Heart left ventricle (tissue), 13 donors: ENCODE measurements around the gene CYTH1.

Source experiments
- POLR2A ChIP-seq, 2 donors: fragments of 450-650 bp; IDR thresholded peaks; one replicate each; pipeline ENCODE4 v1.6.1; 2017; ENCODE audit warnings: antibody characterized with exemption in 2 of 2, mild to moderate bottlenecking in 2 of 2, moderate library complexity in 2 of 2
- TF ChIP-seq, protein P1 (sequence below), 12 donors: fragments of 200-600 bp; sonication (generic) in 4 of 12; IDR thresholded peaks; one replicate each; pipeline versions ENCODE4 v1.5.0 to v1.8.0; 2018 to 2022; ENCODE audit warnings: antibody characterized with exemption in 12 of 12, mild to moderate bottlenecking in 5 of 12
- donor health status: ischemic (EF 13 %, LVEDD 7.1; RV severe dilation, severe dysfunction).
- donor health status: DM: no; HTN: yes; CAD: no.
- donor health status: DM: no; HTN: no; CAD: no.
- donor health status: ischemic (EF 25% LVEDD 6.9; RV normal size, moderate dysfunction).
- donor health status: ischemic (EF 25% LVEDD 5.7; RV mildly dilated, moderate dysfunction).
- donor health status: ischemic (EF 35%, LVEDD 5.7; RV mildly dilated, moderate dysfunction).
- donor health status: nonischemic (EF 11% LVEDD 7.7; RV severe dilation, severe dysfunction).
- donor health status: DM: yes; HTN: yes; CAD: no.
- donor health status: PGD.
- donor health status: ischemic (EF 29% LVEDD 5.4; RV normal size, mild dysfunction).
- donor health status: nonischemic (EF 23%, LVEDD 6.1; RV moderate dilation, normal function).

- TF ChIP-seq, protein P1, sequence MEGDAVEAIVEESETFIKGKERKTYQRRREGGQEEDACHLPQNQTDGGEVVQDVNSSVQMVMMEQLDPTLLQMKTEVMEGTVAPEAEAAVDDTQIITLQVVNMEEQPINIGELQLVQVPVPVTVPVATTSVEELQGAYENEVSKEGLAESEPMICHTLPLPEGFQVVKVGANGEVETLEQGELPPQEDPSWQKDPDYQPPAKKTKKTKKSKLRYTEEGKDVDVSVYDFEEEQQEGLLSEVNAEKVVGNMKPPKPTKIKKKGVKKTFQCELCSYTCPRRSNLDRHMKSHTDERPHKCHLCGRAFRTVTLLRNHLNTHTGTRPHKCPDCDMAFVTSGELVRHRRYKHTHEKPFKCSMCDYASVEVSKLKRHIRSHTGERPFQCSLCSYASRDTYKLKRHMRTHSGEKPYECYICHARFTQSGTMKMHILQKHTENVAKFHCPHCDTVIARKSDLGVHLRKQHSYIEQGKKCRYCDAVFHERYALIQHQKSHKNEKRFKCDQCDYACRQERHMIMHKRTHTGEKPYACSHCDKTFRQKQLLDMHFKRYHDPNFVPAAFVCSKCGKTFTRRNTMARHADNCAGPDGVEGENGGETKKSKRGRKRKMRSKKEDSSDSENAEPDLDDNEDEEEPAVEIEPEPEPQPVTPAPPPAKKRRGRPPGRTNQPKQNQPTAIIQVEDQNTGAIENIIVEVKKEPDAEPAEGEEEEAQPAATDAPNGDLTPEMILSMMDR (IDR thresholded peaks at IDR 0.05): no peak
- TF ChIP-seq POLR2A (IDR thresholded peaks at IDR 0.05): no peak
Measured at GRCh38 chr17:78748730-78749317, 33.2 kb downstream of the CYTH1 start.
